VCaP (cell line): ENCODE measurements around the gene RBM4B.

Experiments
- H3K27ac ChIP-seq: fragments of 450-650 bp; 2 replicates; pipeline ENCODE4 v1.5.1; 2017
- TF ChIP-seq, protein P1 (sequence below): fragments of 450-650 bp; conservative IDR thresholded peaks from 2 replicates; pipeline ENCODE4 v1.5.1; 2017; ENCODE audit warnings: mild to moderate bottlenecking, moderate library complexity

RBM4B gene

DNA sequence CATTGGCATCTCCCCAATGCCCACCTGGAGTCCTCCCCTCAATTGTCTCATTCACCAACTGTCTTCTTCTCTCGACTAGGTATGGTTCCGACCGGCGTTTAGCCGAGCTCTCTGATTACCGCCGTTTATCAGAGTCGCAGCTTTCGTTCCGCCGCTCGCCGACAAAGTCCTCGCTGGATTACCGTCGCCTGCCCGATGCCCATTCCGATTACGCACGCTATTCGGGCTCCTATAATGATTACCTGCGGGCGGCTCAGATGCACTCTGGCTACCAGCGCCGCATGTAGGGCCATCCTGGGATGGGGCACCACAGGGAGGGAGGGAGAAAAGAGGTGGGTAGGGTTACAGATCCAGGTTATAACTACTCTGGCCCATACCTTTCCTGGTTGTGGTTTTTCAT, 51.3 kb downstream of the RBM4B start:
- TF ChIP-seq, protein P1, sequence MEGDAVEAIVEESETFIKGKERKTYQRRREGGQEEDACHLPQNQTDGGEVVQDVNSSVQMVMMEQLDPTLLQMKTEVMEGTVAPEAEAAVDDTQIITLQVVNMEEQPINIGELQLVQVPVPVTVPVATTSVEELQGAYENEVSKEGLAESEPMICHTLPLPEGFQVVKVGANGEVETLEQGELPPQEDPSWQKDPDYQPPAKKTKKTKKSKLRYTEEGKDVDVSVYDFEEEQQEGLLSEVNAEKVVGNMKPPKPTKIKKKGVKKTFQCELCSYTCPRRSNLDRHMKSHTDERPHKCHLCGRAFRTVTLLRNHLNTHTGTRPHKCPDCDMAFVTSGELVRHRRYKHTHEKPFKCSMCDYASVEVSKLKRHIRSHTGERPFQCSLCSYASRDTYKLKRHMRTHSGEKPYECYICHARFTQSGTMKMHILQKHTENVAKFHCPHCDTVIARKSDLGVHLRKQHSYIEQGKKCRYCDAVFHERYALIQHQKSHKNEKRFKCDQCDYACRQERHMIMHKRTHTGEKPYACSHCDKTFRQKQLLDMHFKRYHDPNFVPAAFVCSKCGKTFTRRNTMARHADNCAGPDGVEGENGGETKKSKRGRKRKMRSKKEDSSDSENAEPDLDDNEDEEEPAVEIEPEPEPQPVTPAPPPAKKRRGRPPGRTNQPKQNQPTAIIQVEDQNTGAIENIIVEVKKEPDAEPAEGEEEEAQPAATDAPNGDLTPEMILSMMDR, result no peak
- H3K27ac ChIP-seq, result no peak overlapping the region

DNA sequence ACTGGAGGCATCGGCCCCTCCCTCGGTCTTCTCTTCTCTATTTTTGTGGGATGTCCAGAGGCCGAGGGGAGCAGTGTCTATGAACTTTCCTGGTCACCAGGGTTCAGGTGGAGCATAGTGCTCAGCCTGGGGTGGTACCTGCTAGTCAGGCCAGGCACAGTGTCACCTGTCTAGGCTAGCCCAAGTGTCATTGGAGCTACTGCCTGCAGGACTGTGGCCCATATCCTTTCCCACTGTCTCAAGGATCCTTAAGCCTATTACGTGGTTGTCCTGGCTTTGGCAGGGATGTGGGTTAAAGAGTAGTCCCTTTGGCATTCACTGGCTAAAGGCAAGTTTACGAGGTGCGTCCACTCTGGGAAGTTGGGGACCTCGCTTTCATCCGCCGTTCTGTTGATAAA, 51.9 kb downstream of the RBM4B start:
- TF ChIP-seq, protein P1, result no peak

DNA sequence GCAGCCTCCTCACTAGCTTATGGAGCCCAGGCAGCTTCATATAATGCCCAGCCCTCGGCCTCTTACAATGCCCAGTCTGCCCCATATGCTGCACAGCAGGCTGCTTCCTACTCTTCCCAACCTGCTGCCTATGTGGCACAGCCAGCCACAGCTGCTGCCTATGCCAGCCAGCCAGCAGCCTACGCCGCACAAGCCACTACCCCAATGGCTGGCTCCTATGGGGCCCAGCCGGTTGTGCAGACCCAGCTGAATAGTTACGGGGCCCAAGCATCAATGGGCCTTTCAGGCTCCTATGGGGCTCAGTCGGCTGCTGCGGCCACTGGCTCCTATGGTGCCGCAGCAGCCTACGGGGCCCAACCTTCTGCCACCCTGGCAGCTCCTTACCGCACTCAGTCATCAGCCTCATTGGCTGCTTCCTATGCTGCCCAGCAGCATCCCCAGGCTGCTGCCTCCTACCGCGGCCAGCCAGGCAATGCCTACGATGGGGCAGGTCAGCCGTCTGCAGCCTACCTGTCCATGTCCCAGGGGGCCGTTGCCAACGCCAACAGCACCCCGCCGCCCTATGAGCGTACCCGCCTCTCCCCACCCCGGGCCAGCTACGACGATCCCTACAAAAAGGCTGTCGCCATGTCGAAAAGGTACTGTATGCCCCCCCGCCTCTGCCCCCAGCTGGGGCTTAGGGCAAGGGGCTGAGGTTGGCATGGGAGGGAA, 52.5 kb downstream of the RBM4B start:
- no peak overlapping the region for H3K27ac ChIP-seq
- TF ChIP-seq, protein P1, result no peak

More for the DNA sequence above, 51.9 kb downstream of the RBM4B start:
- no peak overlapping the region for H3K27ac ChIP-seq

DNA sequence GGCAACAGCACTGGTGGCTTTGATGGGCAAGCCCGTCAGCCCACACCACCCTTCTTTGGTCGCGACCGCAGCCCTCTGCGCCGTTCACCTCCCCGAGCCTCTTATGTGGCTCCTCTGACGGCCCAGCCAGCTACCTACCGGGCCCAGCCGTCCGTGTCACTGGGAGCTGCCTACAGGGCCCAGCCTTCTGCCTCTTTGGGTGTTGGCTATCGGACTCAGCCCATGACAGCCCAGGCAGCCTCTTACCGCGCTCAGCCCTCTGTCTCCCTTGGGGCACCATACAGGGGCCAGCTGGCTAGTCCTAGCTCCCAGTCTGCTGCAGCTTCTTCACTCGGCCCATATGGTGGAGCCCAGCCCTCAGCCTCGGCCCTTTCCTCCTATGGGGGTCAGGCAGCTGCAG, 53.2 kb downstream of the RBM4B start:
- TF ChIP-seq, protein P1, result no peak
- H3K27ac ChIP-seq, result no peak overlapping the region

DNA sequence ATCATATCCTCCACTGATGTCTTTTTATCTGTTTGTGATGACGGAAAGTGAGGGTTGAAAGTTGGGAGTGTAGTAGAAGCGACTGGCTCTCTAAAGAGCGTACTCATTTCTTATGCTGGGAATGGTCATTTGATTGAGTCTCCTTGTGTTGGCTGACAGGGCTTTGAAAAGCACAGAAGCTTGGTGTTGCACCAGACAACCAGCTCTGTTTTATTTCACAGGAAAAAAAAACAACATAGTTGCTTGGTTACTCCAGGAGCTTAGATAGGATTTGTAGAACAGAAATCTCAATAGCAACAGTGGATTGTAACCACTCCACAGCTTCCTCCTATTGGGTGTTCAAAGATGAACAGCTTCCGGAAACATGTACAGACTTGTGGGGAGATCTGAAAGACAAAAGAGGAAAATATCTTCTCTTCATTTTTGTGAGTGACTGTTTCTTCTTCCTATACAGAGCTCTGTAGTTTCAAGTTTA, 58.6 kb downstream of the RBM4B start:
- peak overlapping the region; percentile 97 for H3K27ac ChIP-seq
- TF ChIP-seq, protein P1, result no peak

DNA sequence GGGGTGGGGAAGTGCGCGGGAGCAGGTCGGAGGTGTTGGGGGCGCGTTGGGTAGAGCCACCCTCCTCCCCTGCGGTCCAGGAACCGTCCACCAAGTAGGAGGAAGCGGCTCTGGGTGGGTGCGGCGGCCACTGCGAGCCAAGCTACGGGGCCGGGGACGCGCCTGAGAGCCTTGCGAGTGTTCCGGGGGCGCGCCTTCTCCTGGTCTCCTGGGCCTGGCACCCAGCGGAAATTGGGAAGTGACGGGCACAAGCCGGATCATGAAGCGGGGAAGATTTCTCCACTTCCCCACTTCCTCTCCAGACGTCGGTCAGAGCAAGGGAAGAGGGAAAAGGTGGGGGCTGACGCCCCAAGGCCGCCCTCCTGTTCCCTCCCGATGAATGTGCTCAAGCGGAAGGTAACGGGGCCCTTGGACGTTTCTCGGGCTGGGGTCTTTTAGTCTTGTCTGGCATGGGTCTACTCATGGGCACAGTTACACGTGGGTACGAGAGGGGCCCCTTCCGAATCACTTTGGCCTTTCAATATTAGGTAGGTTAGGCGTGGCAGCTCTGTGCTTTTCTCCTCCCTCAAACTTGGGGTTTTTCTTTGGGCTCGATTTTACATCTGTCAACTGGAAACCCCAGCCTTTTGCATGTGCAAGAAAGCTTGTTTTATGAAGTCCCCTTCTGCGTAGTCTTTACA, 60.4 kb downstream of the RBM4B start:
- peak overlapping the region; percentile 97 for H3K27ac ChIP-seq
- TF ChIP-seq, protein P1, result no peak

DNA sequence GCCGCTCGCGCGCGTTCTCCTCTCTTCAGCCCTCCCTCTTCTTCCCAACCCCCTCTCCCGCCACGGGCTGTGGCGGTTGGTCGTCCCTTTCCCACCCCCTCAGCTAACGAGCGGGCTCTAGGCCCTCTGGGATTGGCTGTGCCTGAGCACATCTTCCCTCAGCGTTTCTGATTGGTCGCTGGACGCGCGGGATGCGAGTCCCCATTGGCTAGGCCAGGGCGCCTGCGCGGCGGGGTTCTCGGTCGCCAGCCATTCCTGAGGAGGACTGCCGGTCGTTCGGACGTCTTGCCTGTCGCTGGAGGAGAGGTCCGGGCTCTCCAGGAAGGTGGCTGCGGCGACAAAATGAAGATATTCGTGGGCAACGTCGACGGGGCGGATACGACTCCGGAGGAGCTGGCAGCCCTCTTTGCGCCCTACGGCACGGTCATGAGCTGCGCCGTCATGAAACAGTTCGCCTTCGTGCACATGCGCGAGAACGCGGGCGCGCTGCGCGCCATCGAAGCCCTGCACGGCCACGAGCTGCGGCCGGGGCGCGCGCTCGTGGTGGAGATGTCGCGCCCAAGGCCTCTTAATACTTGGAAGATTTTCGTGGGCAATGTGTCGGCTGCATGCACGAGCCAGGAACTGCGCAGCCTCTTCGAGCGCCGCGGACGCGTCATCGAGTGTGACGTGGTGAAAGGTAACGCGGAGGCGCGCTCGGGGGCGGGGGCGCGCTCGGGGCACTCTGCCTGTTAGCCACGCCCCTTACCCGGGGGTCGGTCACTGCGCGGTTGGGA, 61.1 kb downstream of the RBM4B start, which contains the start of gene RBM14:
RBM14 (plus strand) TSS at position 252 of the 776 bp plus-strand sequence; CDS start at position 343, 91 bp downstream.
- TF ChIP-seq, protein P1, result no peak
- peak within 1 kb of the TSS; percentile 97 for H3K27ac ChIP-seq
